ENCODE data around the gene TBRG1. TPM values are rescaled to one million over a fixed set of nuclear protein-coding genes. Genes with fewer than 3 reads are reported as not detected.

The TBRG1 gene
- total RNA-seq, 2 experiments from 2014 or later = 30.0 to 34.0 TPM

DNA sequence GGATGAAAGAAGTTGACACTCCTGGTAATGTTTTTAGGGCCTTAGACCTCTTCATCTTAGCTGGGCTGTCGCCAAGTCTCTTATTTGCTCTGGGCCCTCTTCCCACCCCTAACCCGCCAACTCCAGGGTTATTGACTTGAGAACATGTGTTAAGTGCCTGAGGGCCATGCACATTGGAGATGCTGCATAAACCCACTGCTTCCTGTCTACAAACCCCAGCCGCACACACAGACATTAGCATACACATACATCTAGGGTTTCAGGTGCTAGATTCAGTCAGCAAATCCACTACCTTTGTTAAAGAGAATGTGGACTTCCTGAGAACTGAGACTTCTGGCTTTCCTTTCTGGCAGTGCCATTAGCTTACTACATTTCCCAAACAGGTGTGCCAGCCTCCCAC, 10.6 kb upstream of the TBRG1 start:
- no peak overlapping the region for H3K4me2 ChIP-seq (ENCODE audit: low read length)
- DNase-seq (ENCODE audit: low spot score) = no peak
- ChIA-PET CTCF (ENCODE audit: unreplicated experiment) (no interaction called here), POLR2A (interaction anchor here (1.3 kb wide), 1 partner anchor 10 kb away, joined by 5 read pairs; the partner anchor contains the start of gene TBRG1)
- H3K9me3 ChIP-seq (ENCODE audit: low read length) = no peaks in the 10 kb centered on the region
- H2AFZ ChIP-seq (ENCODE audit: low read length) = no peak overlapping the region
- H3K9me2 ChIP-seq (ENCODE audit: insufficient read depth, low read length) = no peaks in the 10 kb centered on the region
- BruUV-seq (replicated peaks) = no TSS peak
- H4K20me1 ChIP-seq (ENCODE audit: insufficient read depth, low read length) = no peaks in the 10 kb centered on the region
- H3K4me3 ChIP-seq (ENCODE audit: low read depth, low read length, poor library complexity, severe bottlenecking) = no peak overlapping the region
- H3K27ac ChIP-seq (ENCODE audit: low read depth, low read length, poor library complexity, severe bottlenecking) = no peak overlapping the region
- H3K36me3 ChIP-seq (ENCODE audit: insufficient read depth, low read length) = no peaks in the 10 kb centered on the region
- H3K79me2 ChIP-seq (ENCODE audit: insufficient read depth, low read depth, low read length) = no peaks in the 10 kb centered on the region
- TF ChIP-seq, protein P1, sequence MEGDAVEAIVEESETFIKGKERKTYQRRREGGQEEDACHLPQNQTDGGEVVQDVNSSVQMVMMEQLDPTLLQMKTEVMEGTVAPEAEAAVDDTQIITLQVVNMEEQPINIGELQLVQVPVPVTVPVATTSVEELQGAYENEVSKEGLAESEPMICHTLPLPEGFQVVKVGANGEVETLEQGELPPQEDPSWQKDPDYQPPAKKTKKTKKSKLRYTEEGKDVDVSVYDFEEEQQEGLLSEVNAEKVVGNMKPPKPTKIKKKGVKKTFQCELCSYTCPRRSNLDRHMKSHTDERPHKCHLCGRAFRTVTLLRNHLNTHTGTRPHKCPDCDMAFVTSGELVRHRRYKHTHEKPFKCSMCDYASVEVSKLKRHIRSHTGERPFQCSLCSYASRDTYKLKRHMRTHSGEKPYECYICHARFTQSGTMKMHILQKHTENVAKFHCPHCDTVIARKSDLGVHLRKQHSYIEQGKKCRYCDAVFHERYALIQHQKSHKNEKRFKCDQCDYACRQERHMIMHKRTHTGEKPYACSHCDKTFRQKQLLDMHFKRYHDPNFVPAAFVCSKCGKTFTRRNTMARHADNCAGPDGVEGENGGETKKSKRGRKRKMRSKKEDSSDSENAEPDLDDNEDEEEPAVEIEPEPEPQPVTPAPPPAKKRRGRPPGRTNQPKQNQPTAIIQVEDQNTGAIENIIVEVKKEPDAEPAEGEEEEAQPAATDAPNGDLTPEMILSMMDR (conservative IDR thresholded peaks at IDR 0.05; ENCODE audit: low read length) = no peak
- no peak for TF ChIP-seq EZH2phosphoT487 (IDR thresholded peaks at IDR 0.05; ENCODE audit: borderline replicate concordance, low read depth, low read length)
- intact Hi-C loops (cut with micrococcal nuclease; ENCODE audit: unreplicated experiment) = no loop called here
- no peaks in the 10 kb centered on the region for H3K4me1 ChIP-seq (ENCODE audit: insufficient read depth, low read length, poor library complexity, severe bottlenecking)

DNA sequence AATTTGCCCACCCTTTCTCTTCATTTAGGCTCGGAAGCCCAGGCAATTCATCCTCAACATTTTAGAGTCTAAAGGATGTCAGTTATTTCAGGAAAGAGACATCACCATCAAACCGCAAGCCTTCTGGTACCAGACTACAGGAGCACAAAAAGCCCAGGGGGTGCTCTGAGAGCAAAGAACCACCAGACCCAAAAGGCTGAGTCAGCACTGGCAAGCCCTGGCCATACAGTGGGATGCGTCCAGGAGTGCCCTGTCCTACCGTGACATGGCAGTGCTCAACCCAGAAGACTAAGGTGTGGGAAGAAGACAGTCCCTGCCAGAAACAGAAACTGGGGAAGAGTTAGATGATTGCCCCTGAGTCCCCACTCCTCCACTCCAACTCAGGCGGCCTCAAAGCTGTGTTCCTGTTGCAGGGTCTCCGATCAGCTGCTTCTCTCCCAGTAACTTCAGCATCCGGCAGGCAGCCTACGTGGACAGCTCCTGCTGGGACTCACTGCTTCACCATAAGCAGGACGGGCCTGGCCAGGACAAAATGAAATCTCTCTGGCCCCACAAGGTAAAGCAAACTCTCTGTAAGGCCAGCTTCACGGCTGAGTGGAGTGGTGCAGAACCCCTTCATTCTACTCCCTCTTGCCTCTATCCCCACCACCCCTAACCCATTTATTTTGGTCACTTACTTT, 10.0 kb upstream of the TBRG1 start:
- intact Hi-C loops (cut with micrococcal nuclease; ENCODE audit: unreplicated experiment) = no loop called here
- H3K27ac ChIP-seq (ENCODE audit: low read depth, low read length, poor library complexity, severe bottlenecking) = no peak overlapping the region
- BruUV-seq (replicated peaks) = no TSS peak
- H4K20me1 ChIP-seq (ENCODE audit: insufficient read depth, low read length) = no peaks in the 10 kb centered on the region
- no peaks in the 10 kb centered on the region for H3K4me1 ChIP-seq (ENCODE audit: insufficient read depth, low read length, poor library complexity, severe bottlenecking)
- H3K4me2 ChIP-seq (ENCODE audit: low read length) = no peak overlapping the region
- H2AFZ ChIP-seq (ENCODE audit: low read length) = no peak overlapping the region
- ChIA-PET CTCF (ENCODE audit: unreplicated experiment) (no interaction called here), POLR2A (interaction anchor here (1.3 kb wide), 1 partner anchor 280 kb away, joined by 3 read pairs; no protein-coding TSS in a partner anchor)
- TF ChIP-seq EZH2phosphoT487 (IDR thresholded peaks at IDR 0.05; ENCODE audit: borderline replicate concordance, low read depth, low read length) = no peak
- TF ChIP-seq, protein P1 (conservative IDR thresholded peaks at IDR 0.05; ENCODE audit: low read length) = no peak
- no peak overlapping the region for H3K4me3 ChIP-seq (ENCODE audit: low read depth, low read length, poor library complexity, severe bottlenecking)
- DNase-seq (ENCODE audit: low spot score) = no peak
- no peaks in the 10 kb centered on the region for H3K36me3 ChIP-seq (ENCODE audit: insufficient read depth, low read length)
- H3K79me2 ChIP-seq (ENCODE audit: insufficient read depth, low read depth, low read length) = no peaks in the 10 kb centered on the region
- no peaks in the 10 kb centered on the region for H3K9me3 ChIP-seq (ENCODE audit: low read length)
- H3K9me2 ChIP-seq (ENCODE audit: insufficient read depth, low read length) = no peaks in the 10 kb centered on the region

- no peak overlapping the region for H3K4me2 ChIP-seq (ENCODE audit: low read length)
- H3K27ac ChIP-seq (ENCODE audit: low read depth, low read length, poor library complexity, severe bottlenecking) = no peak overlapping the region
- POLR2A ChIA-PET = interaction anchor here (1.6 to 2.1 kb wide), 2 partner anchors 10 kb away, joined by 5 to 7 read pairs; no protein-coding TSS in a partner anchor
These were observed 3.8 kb upstream of the TBRG1 start for GRCh38 chr11:124618863-124619262.

More at GRCh38 chr11:124618863-124619262, 3.8 kb upstream of the TBRG1 start:
- no TSS peak for BruUV-seq (replicated peaks)
- Histone ChIP-seq H3K36me3 (ENCODE audit: insufficient read depth, low read length) (no peaks in the 10 kb centered on the region), H3K79me2 (ENCODE audit: insufficient read depth, low read depth, low read length) (peaks cover 11% of the 10 kb centered on the region), H2AFZ (ENCODE audit: low read length) (no peak overlapping the region), H3K4me3 (ENCODE audit: low read depth, low read length, poor library complexity, severe bottlenecking) (no peak overlapping the region), H4K20me1 (ENCODE audit: insufficient read depth, low read length) (peaks cover 7% of the 10 kb centered on the region; the same call in 1 of the 2 replicates), H3K4me1 (ENCODE audit: insufficient read depth, low read length, poor library complexity, severe bottlenecking) (peaks cover 8% of the 10 kb centered on the region), H3K9me2 (ENCODE audit: insufficient read depth, low read length) (no peaks in the 10 kb centered on the region), H3K9me3 (ENCODE audit: low read length) (no peaks in the 10 kb centered on the region)
- intact Hi-C loops (cut with micrococcal nuclease; ENCODE audit: unreplicated experiment) = no loop called here
- TF ChIP-seq, protein P1 (conservative IDR thresholded peaks at IDR 0.05; ENCODE audit: low read length) = no peak
- no peak for TF ChIP-seq EZH2phosphoT487 (IDR thresholded peaks at IDR 0.05; ENCODE audit: borderline replicate concordance, low read depth, low read length)
- DNase-seq (ENCODE audit: low spot score) = no peak
- CTCF ChIA-PET (ENCODE audit: unreplicated experiment) = no interaction called here
